Liver (tissue), 9 donors: ENCODE measurements around the gene NARS2. TPM values are rescaled to one million over a fixed set of nuclear protein-coding genes. Genes with fewer than 3 reads are reported as not detected.

Experiments used
- DNase-seq: peaks from one replicate; pipeline ENCODE4 v3.0.0-alpha.2; 2017; ENCODE audit warnings: low spot score
- H3K27ac ChIP-seq, 2 donors: one replicate each; pipeline ENCODE4 v1.7.0; 2013; ENCODE audit warnings: inconsistent platforms in 2 of 2, low read length in 2 of 2, control low read depth in 1 of 2, low read depth in 1 of 2, mild to moderate bottlenecking in 1 of 2
- H3K27me3 ChIP-seq, 4 donors: one replicate each; pipeline versions ENCODE4 v1.6.1 to v1.7.0; 2013; ENCODE audit warnings: low read length in 3 of 4, inconsistent platforms in 1 of 4, mild to moderate bottlenecking in 1 of 4, moderate library complexity in 1 of 4; ENCODE audit not compliant: control insufficient read depth in 4 of 4, insufficient read depth in 4 of 4
- H3K36me3 ChIP-seq, 4 donors: one replicate each; pipeline versions ENCODE4 v1.6.1 to v1.7.0; 2013; ENCODE audit warnings: low read length in 3 of 4, mild to moderate bottlenecking in 3 of 4, low read depth in 1 of 4, moderate library complexity in 1 of 4; ENCODE audit not compliant: control insufficient read depth in 4 of 4, insufficient read depth in 3 of 4
- H3K4me1 ChIP-seq, 4 donors: one replicate each; pipeline versions ENCODE4 v1.6.1 to v1.7.0; 2013; ENCODE audit warnings: low read length in 3 of 4, mild to moderate bottlenecking in 3 of 4, moderate library complexity in 1 of 4; ENCODE audit not compliant: control insufficient read depth in 4 of 4, insufficient read depth in 4 of 4
- H3K4me3 ChIP-seq, 3 donors: one replicate each; pipeline versions ENCODE4 v1.6.1 to v1.7.0; 2013; ENCODE audit warnings: low read length in 3 of 3, control low read depth in 1 of 3, low read depth in 1 of 3, mild to moderate bottlenecking in 1 of 3
- H3K9ac ChIP-seq, 2 donors: one replicate each; pipeline ENCODE4 v1.7.0; 2013; ENCODE audit warnings: low read length in 2 of 2, mild to moderate bottlenecking in 2 of 2, moderate library complexity in 2 of 2, control low read depth in 1 of 2, low read depth in 1 of 2
- H3K9me3 ChIP-seq, 4 donors: one replicate each; pipeline versions ENCODE4 v1.6.1 to v1.7.0; 2013; ENCODE audit warnings: low read length in 3 of 4; ENCODE audit not compliant: control insufficient read depth in 4 of 4
- ATF3 ChIP-seq: IDR thresholded peaks from 2 replicates; pipeline ENCODE4 v1.6.1; 2016; ENCODE audit warnings: antibody characterized with exemption
- CTCF ChIP-seq: fragments of 150-350 bp; IDR thresholded peaks from 2 replicates; pipeline ENCODE4 v1.5.1; 2017; ENCODE audit warnings: improper control_type of control experiment, low read depth, low read length; ENCODE audit not compliant: missing input control
- EGR1 ChIP-seq, 2 donors: IDR thresholded peaks; 2 replicates each; pipeline ENCODE4 v1.6.1; 2016 to 2018; ENCODE audit warnings: antibody characterized with exemption in 2 of 2, low read depth in 2 of 2
- FOXA1 ChIP-seq: IDR thresholded peaks from 2 replicates; pipeline ENCODE4 v1.6.1; 2016; ENCODE audit warnings: antibody characterized with exemption
- FOXA2 ChIP-seq: IDR thresholded peaks from 2 replicates; pipeline ENCODE4 v1.6.1; 2016; ENCODE audit warnings: antibody characterized with exemption
- GABPA ChIP-seq, 2 donors: IDR thresholded peaks in 1 of 2; conservative IDR thresholded peaks in 1 of 2; 2 replicates each; pipeline ENCODE4 v1.6.1; 2016; ENCODE audit warnings: antibody characterized with exemption in 2 of 2, mild to moderate bottlenecking in 1 of 2, moderate library complexity in 1 of 2
- HNF4A ChIP-seq, 2 donors: conservative IDR thresholded peaks; 2 replicates each; pipeline ENCODE4 v1.6.1; 2016; ENCODE audit warnings: antibody characterized with exemption in 2 of 2, mild to moderate bottlenecking in 2 of 2
- HNF4G ChIP-seq: IDR thresholded peaks from 2 replicates; pipeline ENCODE4 v1.6.1; 2016; ENCODE audit warnings: antibody characterized with exemption
- JUND ChIP-seq, 2 donors: IDR thresholded peaks; 2 replicates each; pipeline ENCODE4 v1.6.1; 2016; ENCODE audit warnings: antibody characterized with exemption in 2 of 2
- MAX ChIP-seq: IDR thresholded peaks from 2 replicates; pipeline ENCODE4 v1.6.1; 2016; ENCODE audit warnings: antibody characterized with exemption
- NR2F2 ChIP-seq: IDR thresholded peaks from 2 replicates; pipeline ENCODE4 v1.6.1; 2016; ENCODE audit warnings: antibody characterized with exemption
- RAD21 ChIP-seq, 2 donors: IDR thresholded peaks; 2 replicates each; pipeline ENCODE4 v1.6.1; 2016; ENCODE audit warnings: antibody characterized with exemption in 2 of 2, mild to moderate bottlenecking in 2 of 2
- REST ChIP-seq: IDR thresholded peaks from 2 replicates; pipeline ENCODE4 v1.6.1; 2016; ENCODE audit warnings: antibody characterized with exemption, mild to moderate bottlenecking
- RXRA ChIP-seq, 2 donors: IDR thresholded peaks; 2 replicates each; pipeline ENCODE4 v1.6.1; 2017 to 2018; ENCODE audit warnings: antibody characterized with exemption in 2 of 2, mild to moderate bottlenecking in 1 of 2
- SP1 ChIP-seq: IDR thresholded peaks from 2 replicates; pipeline ENCODE4 v1.6.1; 2018; ENCODE audit warnings: antibody characterized with exemption, mild to moderate bottlenecking
- TAF1 ChIP-seq: conservative IDR thresholded peaks from 2 replicates; pipeline ENCODE4 v1.6.1; 2016; ENCODE audit warnings: antibody characterized with exemption, mild to moderate bottlenecking
- YY1 ChIP-seq: IDR thresholded peaks from 2 replicates; pipeline ENCODE4 v1.6.1; 2016; ENCODE audit warnings: antibody characterized with exemption, mild to moderate bottlenecking
- ZBTB33 ChIP-seq: IDR thresholded peaks from 2 replicates; pipeline ENCODE4 v1.6.1; 2016; ENCODE audit warnings: antibody characterized with exemption
- WGBS: extraction: QIAGEN DNeasy Blood & Tissue Kit; methylation state at CpG from one replicate; pipeline ENCODE4 v1.1.7; 2013; 5-methylcytosine and 5-hydroxymethylcytosine counted together
- polyA plus RNA-seq, 2 donors: library from polyadenylated mRNA; stranded (reverse) in 1 of 2; unstranded in 1 of 2; fragments of 200-250 nt in 1 of 2; fragments of >200 nt in 1 of 2; fragmentation: Nextera tagmentation in 1 of 2; extraction: Ambion mirVana in 1 of 2; gene quantifications; one replicate each; pipeline versions ENCODE4 v1.2.1 to v1.2.3, GENCODE V29; 2013 to 2015
- total RNA-seq, 2 donors: library from RNA; depleted of rRNA; stranded (reverse); fragments of >200 nt; gene quantifications; one replicate each; pipeline ENCODE4 v1.2.3, GENCODE V29; 2014
- donor health status: healthy.
- donor health status: healthy.
- donor health status: healthy.
- donor health status: healthy.
- donor health status: healthy.

NARS2 gene
- total and polyA plus RNA-seq, 4 donors = 10.4 to 19.4 (median 11.8) TPM

GRCh38 chr11:78562398-78562797, 12.3 kb downstream of the NARS2 start:
- Histone ChIP-seq H3K9me3 (no peaks in the 10 kb centered on the region), H3K36me3 (peaks cover 0 to 14% (median 7%) of the 10 kb centered on the region in 4 donors)
- DNase-seq = no peak

GRCh38 chr11:78560826-78561484, 13.7 kb downstream of the NARS2 start:
- Histone ChIP-seq H3K9me3 (no peaks in the 10 kb centered on the region), H3K36me3 (peaks cover 4 to 9% (median 8%) of the 10 kb centered on the region in 4 donors), H3K27ac (peak overlapping the region; percentile 33 to 36), H3K4me3 (no peak overlapping the region), H3K9ac (peak overlapping the region in 1 of 2 donors; percentile 69), H3K4me1 (peaks cover 2 to 13% (median 8%) of the 10 kb centered on the region in 4 donors), H3K27me3 (no peaks in the 10 kb centered on the region)
- 10% methylated on average over 8 of the region's 8 CpGs for WGBS
- TF ChIP-seq RAD21 (IDR thresholded peaks at IDR 0.05) = peak in 1 of 2 donors; percentile 39
- TF ChIP-seq ATF3 = no peak
- TF ChIP-seq EGR1 (IDR thresholded peaks at IDR 0.05; ENCODE audit: low read depth in 2 of 2) = no peak
- TF ChIP-seq CTCF = no peak
- TF ChIP-seq HNF4A (conservative IDR thresholded peaks at IDR 0.05) = peak; percentile 78 to 80
- no peak for TF ChIP-seq MAX
- TF ChIP-seq JUND (IDR thresholded peaks at IDR 0.05) = peak in 1 of 2 donors; percentile 28
- TF ChIP-seq ZBTB33 = peak; percentile 31
- no peak for TF ChIP-seq GABPA (IDR thresholded peaks at IDR 0.05 in 1 of 2, conservative IDR thresholded peaks at IDR 0.05 in 1 of 2)
- no peak for TF ChIP-seq NR2F2
- no peak for TF ChIP-seq FOXA1
- TF ChIP-seq RXRA (IDR thresholded peaks at IDR 0.05) = peak; percentile 21 to 33
- no peak for TF ChIP-seq TAF1
- peak; percentile 66 for TF ChIP-seq SP1
- TF ChIP-seq FOXA2 = peak; percentile 15
- TF ChIP-seq REST = no peak
- TF ChIP-seq HNF4G = peak; percentile 47
- TF ChIP-seq YY1 = no peak
- DNase-seq = no peak

More at GRCh38 chr11:78562398-78562797, 12.3 kb downstream of the NARS2 start:
- no peak for TF ChIP-seq CTCF
- TF ChIP-seq JUND (IDR thresholded peaks at IDR 0.05) = peak in 1 of 2 donors; percentile 14
- TF ChIP-seq HNF4A (conservative IDR thresholded peaks at IDR 0.05) = no peak
- Histone ChIP-seq H3K9ac (no peak overlapping the region), H3K27ac (no peak overlapping the region), H3K4me1 (peaks cover 2 to 13% (median 8%) of the 10 kb centered on the region in 4 donors), H3K4me3 (no peak overlapping the region), H3K27me3 (no peaks in the 10 kb centered on the region)
- 72% methylated on average over 3 of the region's 3 CpGs for WGBS
